ENCODE results near the gene KCNJ15.

The KCNJ15 gene

DNA sequence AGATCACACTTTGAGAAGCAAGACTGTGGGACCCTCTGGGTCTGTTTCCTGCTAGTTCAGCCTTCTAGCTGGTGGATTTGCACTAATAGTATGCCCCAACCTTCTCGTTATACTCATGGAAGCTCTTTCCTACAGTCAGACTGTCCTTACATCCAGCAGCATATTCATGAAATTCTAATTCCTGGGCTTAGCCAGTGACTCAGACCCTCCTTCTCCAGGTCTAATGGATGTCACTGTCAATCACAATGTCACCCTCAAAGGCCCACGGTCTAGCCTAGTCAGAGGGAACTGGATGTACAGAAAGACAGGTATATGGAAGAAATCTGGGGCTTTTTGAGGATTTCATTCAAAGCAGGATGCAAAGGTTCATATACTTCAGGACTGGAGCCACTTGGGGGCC, 72.4 kb downstream of the KCNJ15 start:
- no peak for DNase-seq

GRCh38 chr21:38330666-38331065, 73.9 kb downstream of the KCNJ15 start:
- no peak for DNase-seq

GRCh38 chr21:38333301-38334272, 76.8 kb downstream of the KCNJ15 start:
- DNase-seq = no peak

DNA sequence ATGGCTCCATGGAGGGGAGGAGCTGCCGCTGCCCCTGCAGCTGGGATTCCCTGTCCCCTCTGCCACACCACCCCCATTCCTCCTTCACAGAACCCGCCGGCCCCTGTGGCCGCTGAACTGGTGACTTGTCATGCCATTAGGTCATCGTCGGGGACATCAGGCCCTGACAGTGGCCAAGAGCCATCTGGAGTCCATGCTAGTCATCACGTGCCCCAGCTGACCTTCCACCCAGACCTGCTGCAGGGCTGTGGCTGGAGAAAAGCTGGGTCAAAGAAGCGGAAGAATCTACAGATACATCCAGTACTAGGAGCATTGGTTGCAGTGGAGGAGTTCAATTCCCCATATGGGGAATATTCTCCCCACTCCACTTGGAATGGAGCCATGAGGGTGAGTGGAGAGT, 78.1 kb downstream of the KCNJ15 start:
- DNase-seq = no peak

DNA sequence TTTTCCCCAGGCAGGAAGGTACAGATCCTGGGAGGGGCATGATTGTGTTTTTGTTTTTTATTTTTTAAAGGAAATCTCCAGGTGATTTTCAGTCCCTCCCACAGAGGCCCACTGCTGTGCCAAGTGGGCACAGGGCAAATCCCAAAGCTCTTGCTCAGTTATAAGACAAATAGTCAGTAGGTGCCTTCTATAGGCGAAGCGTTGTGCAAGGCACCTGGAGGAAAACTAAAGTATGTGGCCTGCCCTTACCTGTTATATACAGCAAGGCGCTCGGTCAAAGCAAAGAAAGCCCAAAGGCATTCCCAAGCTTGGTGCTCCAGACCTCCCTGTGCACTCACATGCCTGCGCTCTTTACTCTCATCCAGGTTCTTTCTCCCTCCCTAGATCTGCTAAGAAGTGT, 81.0 kb downstream of the KCNJ15 start:
- no peak for DNase-seq

- DNase-seq = no peak
Observed at GRCh38 chr21:38340131-38340530, 83.3 kb downstream of the KCNJ15 start.

- no peak for DNase-seq
Observed at GRCh38 chr21:38341546-38342012, 84.8 kb downstream of the KCNJ15 start.

DNA sequence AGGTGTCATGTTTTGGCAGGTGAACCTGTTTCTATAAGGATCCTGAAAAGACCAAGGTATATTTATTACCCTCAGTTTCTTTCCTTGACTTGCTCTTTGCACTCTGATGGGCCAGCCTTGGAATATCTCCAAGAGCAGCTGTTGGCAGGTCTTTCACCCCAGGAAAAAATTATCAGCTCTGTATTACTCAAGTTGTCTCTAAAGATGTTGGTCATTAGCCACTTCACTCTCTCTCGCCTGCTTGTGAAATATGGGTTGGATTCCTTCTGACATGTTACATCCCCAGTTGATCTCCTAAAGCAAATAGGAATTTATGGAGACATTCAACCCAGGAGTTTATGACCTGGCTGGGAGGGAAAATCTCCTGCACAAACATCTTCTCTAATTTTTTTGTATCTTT, 85.9 kb downstream of the KCNJ15 start:
- no peak for DNase-seq

GRCh38 chr21:38343691-38344090, 86.9 kb downstream of the KCNJ15 start:
- peak; percentile 94 for DNase-seq

DNA sequence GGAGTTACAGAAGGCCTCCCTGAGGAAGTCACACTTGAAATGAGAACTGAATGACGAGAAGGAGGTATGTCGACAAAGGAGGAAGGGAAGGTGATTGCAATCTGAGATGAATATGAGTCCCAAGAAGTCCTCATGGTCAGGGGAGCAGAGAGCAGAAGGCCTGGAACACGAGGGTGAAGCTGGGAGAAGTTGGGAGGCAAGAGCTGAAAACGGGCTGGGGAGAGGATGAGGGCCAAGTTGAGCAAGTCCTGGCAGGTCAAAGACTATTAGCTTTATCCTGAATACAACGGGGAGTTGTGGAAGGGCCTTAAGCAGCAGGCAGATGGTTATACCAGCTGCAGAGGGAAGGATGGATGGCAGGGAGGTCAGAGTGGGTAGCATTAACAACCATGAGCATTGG, 89.5 kb downstream of the KCNJ15 start:
- DNase-seq = no peak

DNA sequence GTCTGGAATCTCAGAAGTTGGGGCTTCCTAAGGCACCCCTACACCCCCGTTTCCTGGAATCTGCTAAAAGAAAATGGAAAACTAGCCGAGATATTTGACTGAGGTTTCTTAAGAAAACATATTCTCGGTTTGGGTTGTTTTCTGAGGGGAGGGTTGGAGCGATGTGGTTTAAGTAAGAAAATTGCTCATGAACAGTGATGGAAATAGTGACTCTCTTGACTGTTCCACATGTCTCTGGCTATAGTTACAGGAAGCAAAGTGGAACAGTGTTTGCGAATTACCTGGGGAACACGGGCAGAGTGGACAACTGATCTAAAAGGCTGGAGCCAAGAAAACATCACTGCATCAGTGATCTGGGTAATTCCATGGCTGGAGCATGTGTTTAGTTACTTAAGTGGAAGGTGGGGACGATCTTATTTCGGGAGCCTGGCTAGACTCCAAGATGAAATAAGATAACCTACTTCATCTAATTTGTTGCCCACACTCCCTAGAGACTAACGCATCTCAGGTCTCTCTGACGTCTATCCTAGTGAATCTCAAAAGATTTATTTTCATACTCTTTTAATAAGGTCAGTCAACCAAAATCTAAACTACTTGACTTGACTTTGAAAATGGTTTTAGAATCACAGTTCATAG, 92.4 kb downstream of the KCNJ15 start:
- DNase-seq = peak; percentile 88

DNA sequence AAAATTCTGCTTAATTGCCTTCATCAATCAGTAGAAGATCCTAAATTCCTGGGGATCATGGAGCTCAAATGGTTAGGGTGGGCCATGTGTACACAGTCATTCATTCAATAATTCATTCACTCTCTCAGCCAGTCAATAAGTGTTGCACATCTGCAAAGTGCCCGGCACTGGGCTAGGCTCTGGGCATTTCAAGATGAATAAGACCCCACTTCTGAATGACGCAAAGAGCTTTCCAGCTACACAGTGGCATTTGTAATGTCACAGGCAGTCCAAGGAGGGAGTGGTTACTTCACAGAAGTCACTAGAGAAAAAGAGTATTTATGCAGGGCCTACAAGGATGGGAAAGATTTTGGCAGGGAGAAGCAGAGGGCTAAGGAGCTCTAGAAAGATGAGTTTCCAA, 93.2 kb downstream of the KCNJ15 start:
- no peak for DNase-seq

DNA sequence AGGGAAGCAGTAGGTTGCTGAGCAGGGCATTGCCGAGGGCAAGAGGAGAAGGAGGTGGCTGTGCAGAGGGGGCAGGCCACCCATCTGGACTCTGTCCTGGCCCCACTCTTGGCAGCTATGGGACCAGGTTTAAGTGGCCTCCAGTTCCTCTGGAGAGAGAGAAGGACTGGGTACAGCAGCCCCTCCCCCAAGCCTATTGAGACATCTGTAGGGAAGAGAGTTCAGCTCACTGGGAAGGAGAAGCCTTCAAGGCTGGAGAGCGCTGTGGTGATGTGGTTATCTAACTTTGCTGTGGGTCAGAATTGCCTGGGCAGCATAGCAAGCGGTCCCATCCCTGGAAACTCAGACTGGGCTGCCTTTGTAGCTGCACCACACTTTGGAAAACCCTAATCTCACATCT, 93.9 kb downstream of the KCNJ15 start:
- DNase-seq = no peak

- no peak for DNase-seq
Observed at GRCh38 chr21:38351176-38351959, 94.6 kb downstream of the KCNJ15 start.

DNA sequence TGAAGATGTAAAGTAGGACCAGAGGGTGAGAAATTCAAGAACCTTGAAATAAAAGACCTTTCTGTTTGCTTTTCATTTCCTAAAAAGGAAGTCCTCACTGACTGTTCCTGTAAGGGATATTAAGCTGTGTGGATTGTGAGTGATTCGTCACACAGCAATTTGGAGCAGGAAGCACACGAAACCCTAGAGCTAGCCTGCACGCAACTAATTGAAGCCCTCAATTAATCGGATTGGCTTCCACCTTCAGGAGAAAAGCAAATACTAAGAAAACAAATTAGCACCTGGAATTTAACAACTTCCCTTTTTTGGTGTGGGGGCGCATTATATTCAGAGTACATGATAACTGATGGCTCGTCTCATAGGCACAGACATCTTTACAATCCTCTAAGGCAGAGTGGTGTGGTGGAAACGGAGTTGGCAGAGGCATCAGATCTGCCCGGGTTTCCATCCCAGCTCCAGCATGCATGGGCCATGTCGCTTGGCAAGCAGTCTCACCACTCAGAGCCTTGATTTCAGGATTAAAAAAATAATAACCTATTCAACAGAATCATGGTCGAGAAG, 95.2 kb downstream of the KCNJ15 start:
- no peak for DNase-seq

GRCh38 chr21:38352536-38353219, 95.9 kb downstream of the KCNJ15 start:
- peak; percentile 73 for DNase-seq

DNA sequence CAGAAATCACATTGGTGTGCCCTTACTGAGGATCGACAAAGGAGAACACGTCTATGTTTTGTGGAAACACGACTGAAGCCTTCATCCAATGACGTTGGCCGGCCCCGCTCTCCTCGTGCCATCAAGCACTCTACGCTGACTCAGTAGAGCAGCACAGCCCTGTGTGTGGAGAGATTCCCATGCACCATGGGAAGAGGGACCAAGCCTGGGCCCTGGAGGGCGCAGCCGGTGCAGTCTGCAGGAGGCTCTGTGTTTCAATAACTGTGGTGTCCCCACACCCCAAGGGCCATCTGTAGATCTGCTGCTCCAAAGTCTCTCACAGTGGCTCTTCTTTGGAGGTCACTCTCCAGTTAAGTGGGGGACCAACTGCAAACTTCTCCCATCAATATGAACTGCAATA, 97.4 kb downstream of the KCNJ15 start:
- no peak for DNase-seq

- DNase-seq = no peak
Observed at GRCh38 chr21:38354746-38355145, 98.0 kb downstream of the KCNJ15 start.

DNA sequence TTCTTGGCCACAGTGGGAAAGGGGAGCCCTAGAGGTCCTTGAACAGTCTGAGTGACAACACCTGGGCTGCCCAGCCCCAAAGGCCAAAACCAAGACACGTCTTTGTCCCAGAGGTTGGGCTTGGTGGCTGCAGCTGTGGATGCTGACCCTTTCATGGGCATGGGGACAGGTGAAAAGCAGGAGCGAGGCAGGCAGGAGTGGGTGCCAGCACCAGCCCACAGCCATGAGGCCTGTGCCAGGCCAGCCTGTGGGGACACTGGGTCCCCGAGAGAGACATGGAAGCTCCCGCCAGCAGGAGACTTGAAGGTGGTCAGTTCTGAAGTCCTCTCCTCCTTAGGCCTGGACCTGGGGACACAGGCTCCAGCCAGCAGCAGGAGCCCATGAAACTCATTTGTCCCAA, 98.6 kb downstream of the KCNJ15 start:
- no peak for DNase-seq

DNA sequence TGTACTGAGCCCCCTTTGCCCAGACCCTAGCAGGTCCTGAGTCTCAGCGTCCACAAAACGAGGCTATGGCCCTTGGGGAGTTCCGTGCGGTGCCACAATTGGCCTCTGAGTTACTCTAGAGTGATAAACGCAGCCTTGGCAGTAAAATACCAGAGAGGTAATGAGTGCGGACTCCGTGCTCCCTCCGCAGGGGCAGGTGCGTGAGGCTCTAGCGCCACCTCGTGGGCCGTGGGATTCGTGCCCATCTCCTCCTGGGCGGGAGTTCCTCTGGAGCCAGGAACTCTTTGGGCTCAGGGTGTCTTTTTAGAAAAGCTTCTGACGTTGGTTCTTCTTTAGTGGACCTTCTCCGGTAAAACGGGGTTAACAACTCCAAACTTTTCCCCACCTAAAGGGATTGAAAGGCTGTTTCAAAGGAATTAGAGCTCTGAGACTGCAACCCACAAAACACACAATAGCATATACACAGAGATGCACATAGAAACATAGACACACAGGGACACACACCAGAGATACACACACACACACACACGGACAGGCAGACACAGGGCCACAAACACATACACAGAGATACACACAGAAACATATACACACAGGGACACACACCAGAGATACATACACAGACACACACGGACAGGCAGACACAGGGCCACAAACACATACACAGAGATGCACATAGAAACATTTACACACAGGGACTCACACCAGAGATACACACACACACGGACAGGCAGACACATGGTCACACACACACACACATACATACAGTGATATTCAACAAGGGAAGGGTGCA, 99.4 kb downstream of the KCNJ15 start:
- peak; percentile 48 for DNase-seq
